Pancreas (tissue), 10 donors: Measurements from ENCODE around the gene SPECC1L. TPM values are rescaled to one million over a fixed set of nuclear protein-coding genes. Genes with fewer than 3 reads are reported as not detected.

Experiments
- ATAC-seq, 4 donors: fragments of 200-7000 bp; cut with Tn5 transposase; one replicate each; pipeline versions ENCODE4 v1.8.0 to v1.9.1; 2020; ENCODE audit warnings: mild to moderate bottlenecking in 4 of 4, moderate library complexity in 4 of 4
- DNase-seq, 6 donors: peaks; one replicate each; pipeline ENCODE4 v3.0.0-alpha.2; 2020
- FAIRE-seq: peaks from 2 replicates; lab custom pipeline; 2012; peaks lifted over from hg19 to GRCh38; lab: Jason Lieb, UNC
- H3K27ac ChIP-seq, 4 donors: fragments of 200-600 bp; sonication (generic); 1 replicate in 3 of 4; 2 replicates in 1 of 4; pipeline versions ENCODE4 v1.5.0 to v1.8.0; 2020
- H3K27me3 ChIP-seq, 4 donors: fragments of 200-600 bp; one replicate each; pipeline ENCODE4 v1.8.0; 2021
- H3K36me3 ChIP-seq, 3 donors: fragments of 200-600 bp; sonication (generic) in 1 of 3; one replicate each; pipeline versions ENCODE4 v1.5.0 to v1.8.0; 2020 to 2021
- H3K4me1 ChIP-seq, 3 donors: fragments of 200-600 bp; one replicate each; pipeline ENCODE4 v1.8.0; 2021
- H3K4me3 ChIP-seq, 4 donors: fragments of 200-600 bp; sonication (generic) in 2 of 4; one replicate each; pipeline versions ENCODE4 v1.5.0 to v1.8.0; 2020 to 2021
- H3K9me3 ChIP-seq, 4 donors: fragments of 200-600 bp; one replicate each; pipeline ENCODE4 v1.8.0; 2021
- WGBS, 2 donors: extraction: QIAGEN DNeasy Blood & Tissue Kit; methylation state at CpG; one replicate each; pipeline ENCODE4 v1.1.7; 2013; 5-methylcytosine and 5-hydroxymethylcytosine counted together
- intact Hi-C, 3 donors: fragments of 100-400 bp; cut with DNase I; formaldehyde crosslinking; loops; one replicate each; pipeline versions ENCODE4 v1.11.1 to v1.14.2; 2022
- polyA plus RNA-seq, 2 donors: library from polyadenylated mRNA; stranded (reverse); fragments of 200-250 nt; gene quantifications; one replicate each; pipeline ENCODE4 v1.2.3, GENCODE V29; 2013
- total RNA-seq, 6 donors: library from RNA; stranded (reverse); fragmentation: NEBNext Ultra II Directional in 4 of 6; extraction: Animal tissue kit (Norgen Biotek cat#: 25700) in 4 of 6; gene quantifications; one replicate each; pipeline versions ENCODE4 v1.2.1 to v1.2.4, GENCODE V29; 2021 to 2023
- TF ChIP-seq, protein P1 (sequence below), 4 donors: fragments of 200-600 bp; sonication (generic) in 3 of 4; IDR thresholded peaks; one replicate each; pipeline versions ENCODE4 v1.5.0 to v1.8.0; 2021; ENCODE audit warnings: antibody characterized with exemption in 4 of 4
- donor health status: healthy with polysubstance abuse.
- donor health status: DM: no; HTN: no; CAD: no; lungs with moderate emphysema.
- donor health status: DM: no; HTN: no; CAD: no.
- donor health status: control.
- donor health status: control.
- donor health status: Bipolar disorder and iron deficiency.
- donor health status: DM: yes; HTN: yes; CAD: no.
- donor health status: DM: no; HTN: no; CAD: no.
- donor health status: DM: no; HTN: no; CAD: no.
- donor health status: DM: yes; HTN: yes; CAD: no.

Gene SPECC1L
- total and polyA plus RNA-seq, 8 donors: 8.6 to 36.3 (median 26.5) TPM

DNA sequence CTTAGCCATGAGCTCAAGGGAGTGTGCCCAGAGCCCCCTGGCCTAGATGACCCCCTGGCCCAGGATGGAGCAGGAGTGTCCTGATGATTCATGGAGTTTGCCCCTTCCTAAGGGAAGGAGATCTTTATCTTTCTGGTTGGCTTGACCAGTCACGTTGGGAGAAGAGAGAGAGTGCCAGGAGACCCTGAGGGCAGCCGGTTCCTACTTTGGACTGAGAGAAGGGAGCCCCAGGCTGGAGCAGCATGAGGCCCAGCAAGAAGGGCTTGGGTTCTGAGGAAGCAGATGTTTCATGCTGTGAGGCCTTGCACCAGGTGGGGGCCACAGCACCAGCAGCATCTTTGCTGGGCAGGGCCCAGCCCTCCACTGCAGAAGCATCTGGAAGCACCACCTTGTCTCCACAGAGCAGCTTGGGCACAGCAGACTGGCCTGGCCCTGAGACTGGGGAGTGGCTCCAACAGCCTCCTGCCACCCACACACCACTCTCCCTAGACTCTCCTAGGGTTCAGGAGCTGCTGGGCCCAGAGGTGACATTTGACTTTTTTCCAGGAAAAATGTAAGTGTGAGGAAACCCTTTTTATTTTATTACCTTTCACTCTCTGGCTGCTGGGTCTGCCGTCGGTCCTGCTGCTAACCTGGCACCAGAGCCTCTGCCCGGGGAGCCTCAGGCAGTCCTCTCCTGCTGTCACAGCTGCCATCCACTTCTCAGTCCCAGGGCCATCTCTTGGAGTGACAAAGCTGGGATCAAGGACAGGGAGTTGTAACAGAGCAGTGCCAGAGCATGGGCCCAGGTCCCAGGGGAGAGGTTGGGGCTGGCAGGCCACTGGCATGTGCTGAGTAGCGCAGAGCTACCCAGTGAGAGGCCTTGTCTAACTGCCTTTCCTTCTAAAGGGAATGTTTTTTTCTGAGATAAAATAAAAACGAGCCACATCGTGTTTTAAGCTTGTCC, 171.0 kb downstream of the SPECC1L start:
- no peak overlapping the region for H3K27ac ChIP-seq
- no peak for FAIRE-seq
- H3K27me3 ChIP-seq: no peaks in the 10 kb centered on the region
- 75 to 79% methylated on average over 8 of the region's 8 CpGs for WGBS, 2 donors
- intact Hi-C loops: no loop called here
- H3K4me3 ChIP-seq: no peak overlapping the region
- H3K9me3 ChIP-seq: no peaks in the 10 kb centered on the region
- ATAC-seq: no peak
- no peak for DNase-seq
- TF ChIP-seq, protein P1, sequence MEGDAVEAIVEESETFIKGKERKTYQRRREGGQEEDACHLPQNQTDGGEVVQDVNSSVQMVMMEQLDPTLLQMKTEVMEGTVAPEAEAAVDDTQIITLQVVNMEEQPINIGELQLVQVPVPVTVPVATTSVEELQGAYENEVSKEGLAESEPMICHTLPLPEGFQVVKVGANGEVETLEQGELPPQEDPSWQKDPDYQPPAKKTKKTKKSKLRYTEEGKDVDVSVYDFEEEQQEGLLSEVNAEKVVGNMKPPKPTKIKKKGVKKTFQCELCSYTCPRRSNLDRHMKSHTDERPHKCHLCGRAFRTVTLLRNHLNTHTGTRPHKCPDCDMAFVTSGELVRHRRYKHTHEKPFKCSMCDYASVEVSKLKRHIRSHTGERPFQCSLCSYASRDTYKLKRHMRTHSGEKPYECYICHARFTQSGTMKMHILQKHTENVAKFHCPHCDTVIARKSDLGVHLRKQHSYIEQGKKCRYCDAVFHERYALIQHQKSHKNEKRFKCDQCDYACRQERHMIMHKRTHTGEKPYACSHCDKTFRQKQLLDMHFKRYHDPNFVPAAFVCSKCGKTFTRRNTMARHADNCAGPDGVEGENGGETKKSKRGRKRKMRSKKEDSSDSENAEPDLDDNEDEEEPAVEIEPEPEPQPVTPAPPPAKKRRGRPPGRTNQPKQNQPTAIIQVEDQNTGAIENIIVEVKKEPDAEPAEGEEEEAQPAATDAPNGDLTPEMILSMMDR (IDR thresholded peaks at IDR 0.05): no peak
- no peaks in the 10 kb centered on the region for H3K4me1 ChIP-seq
- H3K36me3 ChIP-seq: no peaks in the 10 kb centered on the region

DNA sequence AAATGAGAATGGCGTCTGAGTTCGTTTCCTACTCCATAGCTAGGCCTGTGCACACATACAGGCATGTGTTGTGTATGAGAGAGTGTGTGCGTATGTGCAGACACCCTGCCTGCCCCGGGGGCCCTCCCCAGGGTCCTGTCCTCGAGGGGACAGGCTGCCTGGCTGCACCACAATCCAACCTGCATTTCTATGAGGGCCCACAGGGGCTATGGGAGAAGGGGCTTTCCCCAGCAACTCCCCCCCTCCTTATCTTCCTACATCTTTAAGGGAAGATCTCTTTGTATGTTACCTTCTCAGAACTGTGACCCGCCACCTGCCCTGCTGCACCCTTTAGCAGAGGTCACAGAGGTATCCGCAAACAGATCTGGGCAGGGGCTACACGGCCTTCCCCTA, 171.7 kb downstream of the SPECC1L start:
- Histone ChIP-seq H3K27me3 (no peaks in the 10 kb centered on the region), H3K4me1 (no peaks in the 10 kb centered on the region), H3K27ac (no peak overlapping the region), H3K9me3 (no peaks in the 10 kb centered on the region), H3K36me3 (no peaks in the 10 kb centered on the region), H3K4me3 (no peak overlapping the region)
- no peak for DNase-seq
- intact Hi-C loops: no loop called here
- no peak for FAIRE-seq
- 78 to 84% methylated on average over 8 of the region's 8 CpGs for WGBS, 2 donors
- TF ChIP-seq, protein P1 (IDR thresholded peaks at IDR 0.05): no peak
- no peak for ATAC-seq

DNA sequence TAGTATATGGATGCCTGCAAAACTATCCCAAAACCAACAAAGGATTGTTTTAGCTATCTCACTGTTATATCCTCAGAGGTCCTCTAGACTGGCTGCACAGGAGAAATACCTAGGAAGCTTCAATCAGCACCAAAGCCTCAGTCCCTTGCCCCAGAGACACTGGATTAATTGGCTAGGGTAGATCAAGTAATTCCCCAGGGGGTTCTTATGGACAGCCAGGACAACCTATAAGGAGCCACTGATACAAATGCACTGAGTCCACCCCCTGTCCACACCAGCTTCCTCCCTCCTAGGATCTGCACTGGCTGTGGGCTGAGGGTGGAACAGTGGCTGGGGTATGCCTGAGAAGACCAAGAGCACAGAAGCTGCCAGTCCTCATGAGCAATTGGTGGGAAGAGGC, 173.0 kb downstream of the SPECC1L start:
- H3K27ac ChIP-seq: no peak overlapping the region
- DNase-seq: no peak
- no peak overlapping the region for H3K4me3 ChIP-seq
- H3K4me1 ChIP-seq: no peaks in the 10 kb centered on the region
- FAIRE-seq: no peak
- no peaks in the 10 kb centered on the region for H3K36me3 ChIP-seq
- intact Hi-C loops: no loop called here
- no peak for ATAC-seq
- TF ChIP-seq, protein P1 (IDR thresholded peaks at IDR 0.05): no peak
- no peaks in the 10 kb centered on the region for H3K9me3 ChIP-seq
- H3K27me3 ChIP-seq: no peaks in the 10 kb centered on the region

DNA sequence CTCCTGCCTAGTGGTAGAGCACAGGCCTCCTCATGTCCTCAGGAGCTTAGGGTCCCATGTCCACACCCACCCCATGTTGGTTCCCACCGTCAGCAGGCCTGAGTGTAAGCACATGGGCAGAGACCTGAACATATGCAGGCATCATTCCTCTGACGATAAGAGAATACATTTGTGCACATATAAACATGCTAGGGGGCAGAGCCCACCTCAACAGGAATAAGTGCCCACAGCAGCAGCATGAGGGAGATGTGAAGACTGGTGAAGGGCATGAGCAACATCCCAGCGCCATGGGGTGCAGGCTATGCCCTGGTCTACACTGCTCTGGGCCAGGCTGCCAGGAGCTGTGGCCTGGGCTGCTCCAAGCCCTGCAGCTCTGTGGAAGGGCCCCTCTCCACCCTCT, 173.6 kb downstream of the SPECC1L start:
- no peak for FAIRE-seq
- WGBS, 2 donors: 97 to 98% methylated on average over 3 of the region's 3 CpGs
- TF ChIP-seq, protein P1 (IDR thresholded peaks at IDR 0.05): no peak

More for the DNA sequence above, 173.6 kb downstream of the SPECC1L start:
- Histone ChIP-seq H3K27ac (no peak overlapping the region), H3K27me3 (no peaks in the 10 kb centered on the region), H3K36me3 (no peaks in the 10 kb centered on the region), H3K4me3 (no peak overlapping the region), H3K4me1 (no peaks in the 10 kb centered on the region), H3K9me3 (no peaks in the 10 kb centered on the region)
- intact Hi-C loops: no loop called here
- DNase-seq: no peak
- no peak for ATAC-seq
